Transverse colon (tissue), 4 donors: ENCODE measurements around the gene NPAT.

Source experiments
- POLR2AphosphoS5 ChIP-seq, 3 donors: sonication (generic); formaldehyde crosslinking; IDR thresholded peaks; one replicate each; pipeline ENCODE4 v1.6.1; 2016; ENCODE audit warnings: antibody characterized with exemption in 3 of 3
- TF ChIP-seq, protein P1 (sequence below), 5 experiments: fragments of 200-600 bp in 3 of 5; fragments of 450-650 bp in 2 of 5; sonication (generic) in 3 of 5; IDR thresholded peaks; 1 replicate in 2 of 5; 2 replicates in 3 of 5; pipeline ENCODE4 v1.5.1; 2016 to 2017; ENCODE audit warnings: antibody characterized with exemption in 5 of 5, inconsistent platforms in 3 of 5, mild to moderate bottlenecking in 2 of 5, moderate library complexity in 1 of 5

DNA sequence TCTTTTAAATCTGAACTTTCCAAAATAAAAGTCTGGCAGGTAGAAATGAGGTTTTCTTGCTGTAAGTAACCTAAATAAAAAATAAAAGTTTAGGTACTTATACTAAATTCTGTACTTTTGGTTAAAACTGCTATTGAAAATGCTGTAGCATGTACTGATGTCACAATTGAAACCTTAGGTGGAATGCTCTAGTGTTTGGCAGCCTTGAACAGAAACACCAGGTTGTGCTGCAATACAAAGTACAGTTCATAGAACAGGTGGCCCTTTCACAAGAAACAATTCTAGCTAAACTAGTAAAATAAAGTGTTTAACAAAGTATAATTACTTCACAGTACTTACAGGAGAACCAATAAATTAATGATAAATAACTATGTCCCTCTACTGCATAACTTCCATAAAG lies 25.1 kb downstream of the NPAT start:
- TF ChIP-seq, protein P1, sequence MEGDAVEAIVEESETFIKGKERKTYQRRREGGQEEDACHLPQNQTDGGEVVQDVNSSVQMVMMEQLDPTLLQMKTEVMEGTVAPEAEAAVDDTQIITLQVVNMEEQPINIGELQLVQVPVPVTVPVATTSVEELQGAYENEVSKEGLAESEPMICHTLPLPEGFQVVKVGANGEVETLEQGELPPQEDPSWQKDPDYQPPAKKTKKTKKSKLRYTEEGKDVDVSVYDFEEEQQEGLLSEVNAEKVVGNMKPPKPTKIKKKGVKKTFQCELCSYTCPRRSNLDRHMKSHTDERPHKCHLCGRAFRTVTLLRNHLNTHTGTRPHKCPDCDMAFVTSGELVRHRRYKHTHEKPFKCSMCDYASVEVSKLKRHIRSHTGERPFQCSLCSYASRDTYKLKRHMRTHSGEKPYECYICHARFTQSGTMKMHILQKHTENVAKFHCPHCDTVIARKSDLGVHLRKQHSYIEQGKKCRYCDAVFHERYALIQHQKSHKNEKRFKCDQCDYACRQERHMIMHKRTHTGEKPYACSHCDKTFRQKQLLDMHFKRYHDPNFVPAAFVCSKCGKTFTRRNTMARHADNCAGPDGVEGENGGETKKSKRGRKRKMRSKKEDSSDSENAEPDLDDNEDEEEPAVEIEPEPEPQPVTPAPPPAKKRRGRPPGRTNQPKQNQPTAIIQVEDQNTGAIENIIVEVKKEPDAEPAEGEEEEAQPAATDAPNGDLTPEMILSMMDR (IDR thresholded peaks at IDR 0.05), result no peak
- no peak for TF ChIP-seq POLR2AphosphoS5 (IDR thresholded peaks at IDR 0.05)
